A673 (cell line): ENCODE results near the gene ZFPM1. TPM values are rescaled to one million over a fixed set of nuclear protein-coding genes. Genes with fewer than 3 reads are reported as not detected.
A peak's percentile ranks its signal among the peaks of the same experiment; 100 is the strongest.

ENCODE experiments used
- BruUV-seq: library from RNA; stranded (reverse); fragments of 400-500 nt; replicated peaks from 2 replicates; lab custom pipeline; 2021; lab: Mats Ljungman, UMichigan
- CTCF ChIA-PET: fragments of 300-600 bp; sonication (Branson Sonifier 250); formaldehyde crosslinking; loops from one replicate; lab custom pipeline; 2022; ENCODE audit warnings: antibody characterized with exemption; lab: Charles Lee
- POLR2A ChIA-PET: fragments of 300-600 bp; sonication (Branson Sonifier 250); formaldehyde crosslinking; loops from one replicate; lab custom pipeline; 2022; ENCODE audit warnings: antibody characterized with exemption; ENCODE audit not compliant: low non-redundant PET; lab: Charles Lee
- DNase-seq: peaks from one replicate; pipeline ENCODE4 v3.0.0-alpha.2; 2015; ENCODE audit warnings: low spot score
- H3K27ac ChIP-seq: fragments of 200-600 bp; sonication (generic); 2 replicates; pipeline ENCODE4 v1.5.1; 2016; ENCODE audit warnings: mixed run types, low read depth, mild to moderate bottlenecking, mixed read lengths, antibody characterized with exemption, low read length; ENCODE audit not compliant: poor library complexity, severe bottlenecking
- H3K27me3 ChIP-seq: fragments of 200-600 bp; sonication (generic); replicated peaks from 2 replicates; pipeline ENCODE4 v1.6.1; 2017; ENCODE audit warnings: mixed run types, low read depth, mild to moderate bottlenecking, mixed read lengths, antibody characterized with exemption, low read length; ENCODE audit not compliant: insufficient read depth, poor library complexity
- H3K36me3 ChIP-seq: fragments of 200-600 bp; sonication (generic); 2 replicates; pipeline ENCODE4 v1.6.1; 2016; ENCODE audit warnings: mixed run types, mild to moderate bottlenecking, mixed read lengths, antibody characterized with exemption, low read length; ENCODE audit not compliant: insufficient read depth, poor library complexity, severe bottlenecking
- H3K4me1 ChIP-seq: fragments of 200-600 bp; sonication (generic); 2 replicates; pipeline ENCODE4 v1.6.1; 2017; ENCODE audit warnings: mixed run types, mild to moderate bottlenecking, mixed read lengths, antibody characterized with exemption, low read length; ENCODE audit not compliant: insufficient read depth, poor library complexity, severe bottlenecking
- H3K4me3 ChIP-seq: fragments of 200-600 bp; sonication (generic); 2 replicates; pipeline ENCODE4 v1.5.1; 2016; ENCODE audit warnings: low read depth, mixed run types, mild to moderate bottlenecking, mixed read lengths, low read length; ENCODE audit not compliant: poor library complexity, severe bottlenecking
- H3K9me3 ChIP-seq: fragments of 200-600 bp; sonication (generic); 2 replicates; pipeline ENCODE4 v1.6.1; 2016; ENCODE audit warnings: mixed run types, low read depth, mild to moderate bottlenecking, mixed read lengths, antibody characterized with exemption, low read length; ENCODE audit not compliant: poor library complexity, severe bottlenecking
- EZH2 ChIP-seq: fragments of 200-600 bp; sonication (generic); IDR thresholded peaks from 2 replicates; pipeline ENCODE4 v1.6.1; 2017; ENCODE audit warnings: borderline replicate concordance, low read depth, mild to moderate bottlenecking, mixed read lengths, antibody characterized with exemption, low read length; ENCODE audit not compliant: poor library complexity, severe bottlenecking
- intact Hi-C: fragments of 100-400 bp; cut with micrococcal nuclease; formaldehyde crosslinking; loops from one replicate; pipeline ENCODE4 v1.10.0; 2022; ENCODE audit not compliant: unreplicated experiment
- total RNA-seq: library from RNA; stranded (reverse); gene quantifications from 2 replicates; pipeline ENCODE4 v1.2.3, GENCODE V29; 2021
- TF ChIP-seq, protein P1 (sequence below): fragments of 300-800, 200-600 bp; sonication (generic); conservative IDR thresholded peaks from 2 replicates; pipeline ENCODE4 v1.5.1; 2017; ENCODE audit warnings: low read depth, mild to moderate bottlenecking, antibody characterized with exemption, low read length, moderate library complexity, mixed read lengths

The ZFPM1 gene
- total RNA-seq, 1 experiment from 2014 or later, result 5.6 TPM

DNA sequence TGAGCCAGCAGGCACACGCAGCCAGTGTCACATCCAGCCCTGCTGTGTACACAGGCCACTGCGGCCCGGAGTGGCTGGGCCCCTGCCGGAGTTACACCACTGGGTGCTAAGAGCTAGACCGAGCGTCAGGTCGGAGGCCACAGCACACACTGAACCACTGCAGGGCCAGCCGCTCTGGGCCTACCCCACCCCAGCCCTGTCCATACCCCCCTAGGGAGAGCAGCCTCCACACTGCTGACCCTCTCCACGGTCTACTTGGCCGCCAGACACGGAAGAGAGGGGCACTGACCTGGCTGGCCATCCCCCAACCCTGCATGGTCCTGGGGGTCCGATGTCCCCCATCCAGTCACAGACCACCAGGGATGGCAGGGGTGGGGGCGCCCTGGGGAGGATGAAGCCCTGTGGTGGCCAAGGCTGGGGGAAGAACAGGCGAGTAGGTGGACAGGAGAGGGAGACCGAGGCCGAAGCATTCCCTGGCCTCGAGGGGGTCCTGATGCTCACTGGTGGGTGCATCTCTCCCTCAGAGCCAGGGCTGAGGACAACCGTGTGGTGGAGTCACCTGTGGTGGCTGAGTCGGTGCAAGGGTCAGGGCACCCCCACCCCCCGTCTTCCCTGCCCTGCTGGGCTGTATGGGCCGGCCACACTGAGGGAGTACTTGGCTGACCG, 82.2 kb downstream of the ZFPM1 start:
- TF ChIP-seq EZH2, result no peak
- TF ChIP-seq, protein P1, sequence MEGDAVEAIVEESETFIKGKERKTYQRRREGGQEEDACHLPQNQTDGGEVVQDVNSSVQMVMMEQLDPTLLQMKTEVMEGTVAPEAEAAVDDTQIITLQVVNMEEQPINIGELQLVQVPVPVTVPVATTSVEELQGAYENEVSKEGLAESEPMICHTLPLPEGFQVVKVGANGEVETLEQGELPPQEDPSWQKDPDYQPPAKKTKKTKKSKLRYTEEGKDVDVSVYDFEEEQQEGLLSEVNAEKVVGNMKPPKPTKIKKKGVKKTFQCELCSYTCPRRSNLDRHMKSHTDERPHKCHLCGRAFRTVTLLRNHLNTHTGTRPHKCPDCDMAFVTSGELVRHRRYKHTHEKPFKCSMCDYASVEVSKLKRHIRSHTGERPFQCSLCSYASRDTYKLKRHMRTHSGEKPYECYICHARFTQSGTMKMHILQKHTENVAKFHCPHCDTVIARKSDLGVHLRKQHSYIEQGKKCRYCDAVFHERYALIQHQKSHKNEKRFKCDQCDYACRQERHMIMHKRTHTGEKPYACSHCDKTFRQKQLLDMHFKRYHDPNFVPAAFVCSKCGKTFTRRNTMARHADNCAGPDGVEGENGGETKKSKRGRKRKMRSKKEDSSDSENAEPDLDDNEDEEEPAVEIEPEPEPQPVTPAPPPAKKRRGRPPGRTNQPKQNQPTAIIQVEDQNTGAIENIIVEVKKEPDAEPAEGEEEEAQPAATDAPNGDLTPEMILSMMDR, result no peak
- CTCF ChIA-PET, result no interaction called here
- BruUV-seq, result TSS peak; percentile 68
- Histone ChIP-seq H3K36me3 (no peaks in the 10 kb centered on the region), H3K9me3 (no peaks in the 10 kb centered on the region), H3K4me1 (no peaks in the 10 kb centered on the region), H3K27ac (peak overlapping the region; percentile 54), H3K4me3 (peak overlapping the region; percentile 44), H3K27me3 (peaks cover 14% of the 10 kb centered on the region)
- POLR2A ChIA-PET, result no interaction called here
- no peak for DNase-seq
- intact Hi-C loops, result no loop called here

GRCh38 chr16:88535857-88536222, 82.8 kb downstream of the ZFPM1 start:
- no peaks in the 10 kb centered on the region for H3K36me3 ChIP-seq
- no peak overlapping the region for H3K27ac ChIP-seq
- no peak for DNase-seq
- CTCF ChIA-PET, result no interaction called here
- H3K4me3 ChIP-seq, result no peak overlapping the region
- H3K9me3 ChIP-seq, result no peaks in the 10 kb centered on the region
- intact Hi-C loops, result no loop called here
- BruUV-seq, result no TSS peak
- H3K27me3 ChIP-seq, result peaks cover 20% of the 10 kb centered on the region
- POLR2A ChIA-PET, result interaction anchor here (0.5 kb wide), 1 partner anchor 118 kb away, joined by 7 read pairs; no protein-coding TSS in a partner anchor
- TF ChIP-seq, protein P1, result no peak
- TF ChIP-seq EZH2, result no peak
- H3K4me1 ChIP-seq, result no peaks in the 10 kb centered on the region

DNA sequence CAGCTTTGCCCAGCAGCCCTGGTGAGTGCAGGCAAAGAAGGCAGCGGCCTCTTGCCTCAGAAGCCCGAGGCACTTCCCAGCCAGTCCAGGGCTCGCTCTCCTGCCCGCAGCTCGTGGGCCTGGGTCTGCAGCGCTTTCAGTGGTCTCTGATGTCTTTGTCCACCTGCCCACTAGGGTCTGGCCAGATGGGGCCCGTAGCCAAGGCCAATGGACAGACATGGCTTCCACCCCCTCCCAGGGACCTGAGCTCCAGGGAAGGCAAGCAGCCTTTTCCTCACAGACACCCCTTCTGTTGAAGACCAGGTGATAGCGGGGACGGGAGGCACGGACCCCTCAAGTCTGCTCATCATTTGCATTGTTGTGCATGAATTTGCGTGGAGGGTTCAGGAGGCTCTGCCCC, 83.4 kb downstream of the ZFPM1 start:
- Histone ChIP-seq H3K36me3 (no peaks in the 10 kb centered on the region), H3K4me3 (no peak overlapping the region), H3K27me3 (peaks cover 22% of the 10 kb centered on the region), H3K27ac (no peak overlapping the region), H3K9me3 (no peaks in the 10 kb centered on the region), H3K4me1 (no peaks in the 10 kb centered on the region)
- no peak for TF ChIP-seq EZH2
- TF ChIP-seq, protein P1, result no peak
- BruUV-seq, result no TSS peak
- ChIA-PET POLR2A (interaction anchor here (0.5 kb wide), 1 partner anchor 118 kb away, joined by 7 read pairs; no protein-coding TSS in a partner anchor), CTCF (no interaction called here)
- intact Hi-C loops, result no loop called here
- no peak for DNase-seq
